ENCODE measurements around the gene GRB14.
"Not testable (repeated sequence)": the region's sequence is repeated elsewhere in the genome, so short reads cannot be mapped to it uniquely, and the experiment has no call there.

The GRB14 gene

DNA sequence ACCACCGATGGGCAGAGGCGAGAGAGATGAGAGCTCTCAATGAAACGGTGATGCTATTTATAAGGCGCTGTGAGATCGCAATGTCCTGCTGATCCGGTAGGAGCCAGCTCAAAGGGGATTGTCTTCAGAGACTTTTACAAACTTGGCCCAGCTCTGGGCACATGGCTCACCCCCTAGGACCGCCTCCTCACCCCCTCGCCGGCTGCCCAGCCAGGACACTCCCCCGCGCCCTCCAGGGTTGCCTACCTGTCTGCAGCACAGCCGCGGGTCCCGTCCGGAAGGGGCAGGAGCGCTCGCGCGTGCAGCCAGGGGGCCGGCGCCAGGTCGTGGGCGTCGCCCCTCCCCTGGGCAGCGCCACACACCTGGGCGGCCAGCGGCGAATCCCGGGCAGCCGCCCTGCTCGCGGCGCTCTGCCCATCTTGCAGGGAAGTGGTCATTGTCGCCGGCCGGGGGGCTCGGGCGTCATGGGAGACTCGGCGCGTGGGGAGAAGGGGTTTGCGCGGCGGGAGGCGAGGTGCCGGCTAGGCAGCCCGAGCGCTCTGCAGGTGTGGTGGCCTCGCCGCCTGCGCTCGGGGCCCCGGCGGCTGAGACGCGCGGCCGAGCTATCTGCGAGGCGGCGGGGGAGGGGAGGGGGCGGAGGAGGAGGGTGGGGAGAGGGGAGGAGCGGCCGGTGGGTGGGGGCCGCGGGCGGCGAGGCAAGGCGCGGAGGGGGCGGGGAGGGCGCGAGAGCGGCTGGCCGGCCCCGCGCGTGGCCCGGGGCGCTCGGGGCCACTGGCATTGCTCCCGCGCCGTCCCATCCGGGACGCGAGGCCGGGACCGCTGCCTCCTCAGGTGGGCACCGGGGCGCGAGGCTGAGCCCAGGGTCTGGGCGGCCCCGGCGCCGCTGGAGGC is at the start of gene GRB14:
TSS of gene GRB14 (minus strand) at position 610 of the 891 bp plus-strand sequence. CDS start at position 437, 173 bp downstream.
- no peak for DNase-seq (ENCODE audit: extremely low read depth in 1 of 2, low read depth in 1 of 2)

DNA sequence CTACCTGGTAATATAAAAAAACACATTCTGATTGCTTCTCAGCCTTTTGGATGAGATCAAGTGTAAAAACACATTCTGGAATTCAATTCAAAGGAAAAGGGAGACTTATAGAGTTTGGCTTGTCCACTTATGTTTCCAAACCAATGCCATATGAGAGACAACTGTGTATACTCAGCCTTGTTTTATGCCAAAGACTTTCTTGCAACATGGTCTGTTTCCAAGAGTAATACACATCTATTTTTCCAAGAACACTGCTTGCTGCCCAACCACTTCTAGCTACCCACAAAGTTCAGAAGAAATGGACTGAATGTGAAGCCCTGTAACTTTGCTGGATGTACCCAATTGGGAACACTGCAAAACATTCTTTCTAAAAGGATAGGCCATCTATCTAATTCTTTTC is 48.0 kb upstream of the GRB14 start:
- no peak for DNase-seq (ENCODE audit: extremely low read depth in 1 of 2, low read depth in 1 of 2)

DNA sequence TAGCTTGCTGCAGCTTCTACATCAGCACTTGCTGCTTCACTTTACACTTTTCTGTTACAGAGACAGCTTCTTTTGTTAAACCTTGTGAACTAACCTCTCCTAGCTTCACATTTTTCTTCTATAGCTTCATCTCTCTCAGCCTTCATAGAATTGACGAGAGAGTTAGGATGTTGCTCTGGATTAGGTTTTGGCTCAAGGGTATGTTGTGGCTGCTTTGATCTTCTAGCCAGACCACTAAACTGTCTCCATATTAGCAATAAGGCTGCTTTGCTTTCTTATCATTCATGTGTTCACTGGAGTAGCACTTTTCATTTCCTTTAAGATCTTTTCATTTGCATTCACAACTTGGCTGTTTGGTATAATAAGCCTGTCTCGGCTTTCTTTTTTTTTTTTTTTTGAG is 46.3 kb upstream of the GRB14 start:
- DNase-seq (ENCODE audit: extremely low read depth in 1 of 2, low read depth in 1 of 2): no peak

DNA sequence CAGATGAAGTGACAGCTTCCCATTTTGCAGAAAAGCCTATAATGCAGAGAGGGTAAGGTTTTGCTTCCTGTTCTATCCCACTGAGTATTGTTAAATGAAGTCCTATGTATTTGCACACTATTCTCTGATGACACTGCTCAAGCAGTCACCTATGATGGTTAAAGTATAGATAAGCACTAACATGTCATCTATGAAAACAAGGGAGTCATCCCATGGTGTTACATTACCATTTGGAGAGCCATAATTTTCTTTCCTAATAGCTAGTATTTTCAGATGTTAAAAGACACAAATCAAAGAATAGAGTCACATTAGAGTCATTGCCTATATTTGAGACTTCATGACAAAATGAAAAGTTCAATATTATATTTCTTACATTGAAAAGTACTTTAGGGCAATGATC is 42.8 kb upstream of the GRB14 start:
- DNase-seq (ENCODE audit: extremely low read depth in 1 of 2, low read depth in 1 of 2): no peak

DNA sequence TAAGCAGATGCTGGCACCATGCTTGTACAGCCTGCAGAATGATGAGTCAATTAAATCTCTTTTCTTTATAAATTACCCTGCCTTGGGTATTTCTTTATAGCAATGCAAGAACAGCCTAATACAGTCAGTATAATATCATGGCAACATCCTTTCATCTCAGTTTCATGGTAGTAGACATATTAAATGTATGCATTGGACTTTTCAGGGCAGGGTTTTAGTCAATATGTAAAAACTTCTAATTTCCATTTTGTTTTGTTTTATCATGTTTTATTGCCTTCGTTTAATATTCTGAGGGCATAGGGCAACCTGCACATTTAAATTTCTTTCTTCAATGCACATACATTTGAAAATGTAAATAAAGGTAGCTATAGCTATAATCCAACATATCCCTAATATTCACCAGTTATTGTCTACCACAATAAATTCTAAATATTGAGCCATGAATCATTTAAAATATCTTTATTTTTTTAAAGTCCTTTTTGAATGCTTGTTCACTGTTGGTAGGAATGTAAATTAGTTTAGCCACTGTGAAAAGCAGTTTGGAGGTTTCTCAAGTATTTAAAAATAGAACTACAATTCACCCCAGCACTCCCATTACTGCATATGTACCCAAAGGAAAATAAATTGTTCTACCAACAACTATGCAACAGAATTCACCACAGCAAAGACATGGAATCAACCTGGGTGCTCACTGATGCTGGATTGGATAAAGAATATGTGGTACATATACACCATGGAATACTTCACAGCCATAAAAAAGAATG is 41.8 kb upstream of the GRB14 start:
- no peak for DNase-seq (ENCODE audit: extremely low read depth in 1 of 2, low read depth in 1 of 2)

DNA sequence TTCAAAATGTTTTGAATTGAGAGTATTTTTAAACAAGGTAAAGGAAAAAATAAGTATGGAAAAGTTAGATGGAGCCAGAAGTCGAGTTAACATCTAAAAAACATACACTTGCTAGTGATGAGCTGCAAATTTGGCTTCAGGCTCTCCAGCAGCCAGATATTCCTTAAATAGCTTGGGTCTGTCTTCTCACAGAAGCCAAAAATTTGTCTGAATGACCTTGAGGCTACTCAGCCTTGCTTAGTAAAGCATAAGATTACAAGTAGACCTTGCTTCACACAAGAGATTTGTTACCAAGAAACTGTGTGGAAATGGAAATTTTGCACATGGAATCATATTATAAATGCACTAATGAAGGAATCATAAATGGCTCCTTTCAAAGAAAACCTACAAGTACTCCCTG is 40.8 kb upstream of the GRB14 start:
- no peak for DNase-seq (ENCODE audit: extremely low read depth in 1 of 2, low read depth in 1 of 2)

DNA sequence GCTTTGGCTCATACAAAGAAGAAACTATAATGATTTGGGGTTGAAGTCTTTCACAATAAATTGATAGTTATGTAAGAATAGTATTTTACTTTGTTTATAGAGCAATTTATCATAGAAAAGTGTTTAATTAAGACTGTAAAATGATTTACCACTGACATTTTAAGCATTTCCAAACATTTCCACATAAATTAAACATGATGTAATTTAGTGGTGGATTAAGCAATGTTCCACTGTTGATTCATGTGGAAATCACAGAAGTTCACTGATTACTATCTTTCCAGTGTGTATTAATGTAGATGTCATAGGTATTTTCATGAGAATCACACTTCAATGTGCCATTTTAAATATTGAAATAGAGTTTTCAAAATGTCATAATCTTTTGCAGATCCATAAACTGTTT is 40.1 kb upstream of the GRB14 start:
- no peak for DNase-seq (ENCODE audit: extremely low read depth in 1 of 2, low read depth in 1 of 2)

DNA sequence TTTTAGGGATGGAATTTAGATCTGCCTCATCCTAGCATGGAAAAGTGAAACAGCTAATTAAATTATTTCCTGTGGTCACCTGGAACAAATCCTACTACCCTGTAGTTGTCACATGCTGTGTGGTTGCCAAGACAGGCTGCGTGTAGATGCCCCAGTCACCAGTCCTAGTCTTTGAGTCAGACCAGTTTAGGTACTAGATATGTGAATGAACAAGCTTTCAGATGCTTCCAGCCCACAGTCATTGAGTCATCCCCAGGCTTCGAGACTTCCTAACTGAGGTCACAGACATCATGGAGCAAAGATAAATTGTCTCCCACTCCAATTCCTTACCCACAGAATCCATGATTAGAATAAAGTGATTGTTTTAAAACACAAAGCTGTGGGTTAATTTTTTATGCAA is 35.8 kb upstream of the GRB14 start:
- no peak for DNase-seq (ENCODE audit: extremely low read depth in 1 of 2, low read depth in 1 of 2)

DNA sequence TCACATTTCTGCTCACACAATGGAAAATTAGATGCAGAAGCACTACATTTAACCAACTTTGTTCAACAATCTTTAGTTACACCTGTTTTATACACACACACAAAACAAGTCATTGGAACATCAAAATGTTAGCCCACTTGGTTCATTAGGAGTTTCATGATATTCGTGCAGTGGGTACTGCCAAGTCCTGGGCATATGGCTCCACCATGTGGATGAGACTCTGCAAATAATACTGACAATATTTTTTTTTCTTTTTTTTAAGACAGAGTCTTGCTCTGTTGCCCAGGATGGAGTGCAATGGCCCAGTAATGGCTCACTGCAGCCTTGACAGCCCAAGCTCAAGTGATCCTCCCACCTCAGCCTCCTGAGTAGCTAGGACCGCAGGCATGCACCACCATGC is 34.5 kb upstream of the GRB14 start:
- no peak for DNase-seq (ENCODE audit: extremely low read depth in 1 of 2, low read depth in 1 of 2)

DNA sequence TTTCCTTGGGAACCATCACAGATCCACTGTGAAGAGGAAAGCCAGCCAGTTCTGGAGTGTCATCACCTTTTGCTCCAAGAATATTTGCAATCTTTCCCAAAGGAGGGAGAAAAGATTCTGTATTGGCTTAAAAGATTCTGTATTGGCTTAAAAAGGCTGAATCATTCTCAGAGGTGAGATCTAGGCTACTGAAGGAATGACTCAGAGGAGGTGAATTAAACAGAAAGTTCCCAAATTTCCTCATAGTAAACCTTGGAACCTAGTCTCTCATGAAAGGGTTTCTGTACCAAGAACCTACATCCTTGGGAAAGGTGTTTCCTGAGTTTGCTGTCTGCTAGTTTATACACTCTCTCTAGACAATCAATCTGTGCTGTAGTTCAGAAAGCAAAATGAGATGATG is 34.1 kb upstream of the GRB14 start:
- no peak for DNase-seq (ENCODE audit: extremely low read depth in 1 of 2, low read depth in 1 of 2)

DNA sequence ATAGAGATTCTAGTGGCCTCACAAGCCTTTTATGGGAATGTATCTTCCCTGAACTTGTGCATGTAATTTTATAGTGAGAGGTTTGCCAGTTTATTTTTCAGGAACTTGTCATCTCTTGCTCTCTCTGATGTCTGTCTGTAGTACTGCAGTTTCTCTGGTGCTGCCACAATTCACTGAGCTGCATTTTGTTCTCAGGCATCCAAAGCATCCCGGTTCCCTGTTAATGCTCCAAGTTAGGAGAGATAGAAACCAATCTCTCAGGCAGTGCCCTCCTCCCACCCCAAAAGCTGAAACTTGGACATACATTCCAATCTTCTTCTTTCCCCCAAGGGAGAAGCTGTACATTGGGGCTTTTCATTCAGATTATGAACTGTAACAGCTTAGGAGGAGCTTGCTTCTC is 30.1 kb upstream of the GRB14 start:
- no peak for DNase-seq (ENCODE audit: extremely low read depth in 1 of 2, low read depth in 1 of 2)

DNA sequence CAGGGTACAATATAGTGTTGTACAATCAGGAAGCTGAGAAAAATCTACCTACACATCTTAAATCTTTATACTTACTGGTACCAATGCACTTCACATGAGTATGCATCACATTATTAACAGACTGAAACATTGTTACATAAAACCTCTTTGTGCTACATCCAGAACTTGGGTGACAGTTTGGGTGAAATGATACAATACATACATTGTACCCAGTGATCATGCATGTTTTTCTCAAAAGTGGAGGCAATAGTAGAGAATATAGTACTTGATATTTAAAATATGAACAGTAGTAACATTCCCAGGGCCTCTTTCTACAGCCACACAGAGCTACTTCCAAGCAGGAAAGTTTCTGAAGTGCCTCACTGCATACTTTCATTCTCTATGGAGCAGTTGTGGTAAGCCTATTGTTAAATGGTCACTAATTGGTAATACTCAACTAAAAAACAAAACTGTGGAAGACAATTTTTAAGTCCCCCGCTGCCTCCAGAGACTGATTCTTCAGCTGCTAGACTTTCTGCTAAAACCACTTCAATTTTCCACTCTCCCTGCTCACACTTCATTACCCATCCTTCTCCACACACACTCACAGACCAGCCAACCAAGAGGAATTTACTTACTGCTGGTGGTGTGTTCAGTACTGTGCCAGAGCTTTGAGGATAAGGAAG is 22.9 kb upstream of the GRB14 start:
- no peak for DNase-seq (ENCODE audit: extremely low read depth in 1 of 2, low read depth in 1 of 2)

DNA sequence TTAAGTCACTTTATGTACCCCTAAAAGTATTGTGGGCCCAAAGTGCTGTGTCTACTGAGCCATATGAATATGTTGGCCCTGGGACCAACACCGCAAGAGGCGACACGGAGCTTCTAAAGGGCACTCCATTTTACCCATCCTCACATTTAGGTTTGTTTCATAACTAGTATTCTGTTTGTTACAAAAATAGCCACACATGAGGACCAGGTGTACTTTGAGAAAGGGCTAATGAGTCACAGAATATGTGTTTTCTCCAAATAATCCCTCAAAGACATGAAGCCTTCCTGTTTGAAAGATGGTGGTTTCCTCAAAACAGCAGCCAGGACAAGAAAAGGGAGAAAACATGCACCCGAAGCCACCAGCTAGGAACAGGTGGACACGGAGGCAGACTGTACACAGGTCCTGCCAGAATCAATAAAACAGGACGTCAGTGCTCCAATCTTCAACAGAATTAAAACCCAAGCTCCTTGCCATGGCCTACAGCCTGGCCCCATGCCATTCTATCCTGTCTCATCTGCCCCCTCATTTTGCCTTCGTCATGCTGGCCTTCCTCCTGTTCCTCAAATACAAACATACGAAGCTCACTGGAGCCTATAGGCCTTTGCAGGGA is 21.8 kb upstream of the GRB14 start:
- no peak for DNase-seq (ENCODE audit: extremely low read depth in 1 of 2, low read depth in 1 of 2)

DNA sequence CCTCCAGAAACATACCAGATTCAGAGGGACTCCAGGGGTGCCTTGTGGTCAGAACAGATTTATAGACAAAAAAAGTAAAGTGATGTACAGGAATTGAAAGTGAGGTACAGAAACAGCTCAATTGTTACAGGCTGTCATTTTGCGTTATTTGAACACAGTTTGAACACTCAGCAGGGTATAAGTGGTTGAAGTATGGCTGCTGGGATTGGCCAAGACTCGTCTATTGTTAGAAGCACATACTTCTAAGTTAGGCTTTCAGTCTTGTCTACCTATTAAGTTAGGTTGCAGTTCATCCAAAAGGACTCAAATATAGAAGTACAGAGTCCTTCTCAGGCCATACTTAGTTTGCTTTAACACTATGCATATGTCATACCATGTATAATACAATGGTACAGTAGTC is 21.0 kb upstream of the GRB14 start:
- no peak for DNase-seq (ENCODE audit: extremely low read depth in 1 of 2, low read depth in 1 of 2)

DNA sequence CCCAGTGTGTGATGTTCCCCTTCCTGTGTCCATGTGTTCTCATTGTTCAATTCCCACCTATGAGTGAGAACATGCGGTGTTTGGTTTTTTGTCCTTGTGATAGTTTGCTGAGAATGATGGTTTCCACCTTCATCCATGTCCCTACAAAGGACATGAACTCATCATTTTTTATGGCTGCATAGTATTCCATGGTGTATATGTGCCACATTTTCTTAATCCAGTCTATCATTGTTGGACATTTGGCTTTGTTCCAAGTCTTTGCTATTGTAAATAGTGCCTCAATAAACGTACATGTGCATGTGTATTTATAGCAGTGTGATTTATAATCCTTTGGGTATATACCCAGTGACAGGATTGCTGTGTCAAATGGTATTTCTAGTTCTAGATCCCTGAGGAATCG is 7.0 kb upstream of the GRB14 start:
- DNase-seq (ENCODE audit: extremely low read depth in 1 of 2, low read depth in 1 of 2): not testable (repeated sequence)

DNA sequence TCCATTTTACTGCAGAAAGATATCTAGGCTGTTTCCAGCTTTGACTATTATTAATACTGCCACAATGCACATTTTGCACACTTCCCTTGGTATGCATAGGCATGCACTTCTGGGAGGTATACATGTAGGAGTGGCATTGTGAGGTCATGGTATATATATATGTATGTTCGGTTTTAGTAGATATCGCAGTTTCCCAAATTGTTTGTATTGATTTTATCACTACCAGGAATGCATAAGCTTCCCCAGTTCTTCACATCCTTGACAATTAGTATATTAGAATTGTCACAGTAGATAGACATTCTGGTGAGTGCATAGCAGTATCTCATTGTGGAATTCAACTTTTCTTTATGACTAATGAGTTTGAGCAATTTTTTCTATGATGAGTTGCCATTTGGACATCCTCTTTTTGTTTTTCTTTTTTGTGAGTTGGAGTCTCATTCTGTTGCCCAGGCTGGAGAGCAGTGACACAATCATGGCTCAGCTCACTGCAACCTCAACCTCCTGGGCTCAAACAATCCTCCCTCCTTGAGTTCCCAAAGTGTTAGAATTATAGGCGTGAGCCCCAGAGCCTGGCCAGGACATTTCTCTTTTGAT is 4.2 kb upstream of the GRB14 start:
- no peak for DNase-seq (ENCODE audit: extremely low read depth in 1 of 2, low read depth in 1 of 2)

DNA sequence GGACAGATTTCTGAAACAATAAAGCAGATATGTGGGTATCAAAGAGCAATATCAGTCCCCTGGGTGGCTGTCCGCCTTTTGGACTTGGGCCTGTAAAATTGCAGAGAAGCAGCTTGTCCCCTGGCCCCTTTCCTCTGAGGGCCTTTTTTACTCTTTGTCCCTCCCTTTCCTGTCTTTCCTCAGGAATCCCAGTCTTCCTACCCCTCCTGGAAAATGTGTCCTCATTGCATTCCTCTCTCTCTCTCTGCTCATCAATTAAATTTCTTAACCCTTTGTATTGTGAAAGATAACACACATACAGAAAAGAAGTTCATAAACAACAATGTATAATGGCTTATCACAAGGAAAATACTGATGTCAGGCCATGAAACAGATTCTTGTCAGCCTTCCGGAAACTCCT is 3.0 kb upstream of the GRB14 start:
- no peak for DNase-seq (ENCODE audit: extremely low read depth in 1 of 2, low read depth in 1 of 2)

DNA sequence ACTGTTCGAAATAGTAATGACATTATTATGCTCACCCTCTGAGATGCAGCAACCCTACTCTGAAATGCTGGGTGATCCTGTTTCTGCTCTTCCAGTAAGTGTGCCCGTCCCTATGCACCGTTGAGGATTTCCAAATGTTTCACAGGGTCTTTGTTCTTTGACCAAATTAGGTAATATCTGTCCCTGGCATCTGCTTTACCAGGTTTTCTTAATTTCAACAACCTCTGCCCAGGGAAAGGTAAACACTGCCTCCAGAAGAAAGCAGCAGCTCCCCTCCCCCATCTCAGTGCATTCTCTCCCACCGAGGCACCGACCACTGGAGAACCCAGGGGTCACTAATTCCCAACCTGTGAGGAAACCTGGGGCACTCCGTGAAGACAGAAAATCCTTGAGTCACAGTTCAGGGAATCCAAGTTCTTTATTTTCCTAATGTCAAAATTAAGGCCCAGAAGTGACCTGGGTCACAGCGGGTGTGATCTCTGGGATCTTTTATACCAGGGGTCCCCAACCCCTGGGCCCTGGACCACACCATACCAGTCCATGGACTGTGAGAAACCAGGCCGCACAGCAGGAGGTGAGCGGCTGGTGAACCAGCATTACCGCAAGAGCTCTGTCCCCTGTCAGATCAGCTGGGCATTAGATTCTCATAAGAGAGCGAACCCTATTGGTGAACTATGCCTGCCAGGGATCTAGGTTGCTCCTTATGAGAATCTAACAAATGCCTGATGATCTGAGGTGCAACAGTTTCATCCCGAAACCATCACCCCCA is 1.2 kb upstream of the GRB14 start:
- no peak for DNase-seq (ENCODE audit: extremely low read depth in 1 of 2, low read depth in 1 of 2)

DNA sequence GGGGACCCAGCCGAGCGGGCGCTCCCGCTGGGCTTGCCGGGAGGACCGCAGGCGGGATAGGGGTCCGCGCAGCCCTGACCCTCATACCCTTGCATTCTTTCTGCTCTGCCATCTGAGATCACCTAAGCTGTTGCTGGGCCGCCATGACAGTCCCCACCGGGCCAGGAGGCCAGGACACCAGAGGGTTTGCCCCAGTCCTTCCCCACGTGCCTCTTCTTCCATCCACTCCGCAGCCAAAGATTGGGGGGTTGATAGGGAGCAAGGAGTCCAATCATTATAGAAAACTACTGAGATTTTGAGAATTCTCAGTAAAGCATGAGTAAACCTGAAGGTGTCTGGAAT is 453 bp upstream of the GRB14 start:
- DNase-seq (ENCODE audit: extremely low read depth in 1 of 2, low read depth in 1 of 2): no peak

DNA sequence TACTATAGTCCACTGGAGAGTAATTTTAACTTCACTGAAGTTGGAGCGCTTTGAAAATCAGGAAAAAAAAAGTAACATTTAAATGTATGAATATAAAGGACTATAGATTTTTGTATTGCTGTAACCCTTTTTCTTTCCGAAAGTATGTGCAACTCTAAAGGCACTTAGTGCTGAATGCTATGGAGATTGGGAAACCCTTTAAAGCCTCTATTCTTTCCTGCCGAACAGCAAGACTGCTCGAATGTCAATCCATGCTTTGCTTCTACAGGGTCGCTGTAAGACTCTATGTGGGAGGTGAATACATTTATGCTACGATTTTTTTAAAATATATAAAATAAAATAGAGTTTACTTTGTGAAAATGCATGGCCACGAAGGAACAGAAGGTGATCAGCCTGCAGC is 825 bp downstream of the GRB14 start:
- DNase-seq (ENCODE audit: extremely low read depth in 1 of 2, low read depth in 1 of 2): no peak

All from stimulated activated CD8-positive, alpha-beta memory T cell treated with anti-CD3 and anti-CD28 coated beads, Interleukin-7, amount 100 ng/mL, for 48 hours (primary cell).